ENCODE results near the gene GPR137. TPM values are rescaled to one million over a fixed set of nuclear protein-coding genes. Genes with fewer than 3 reads are reported as not detected.

GPR137 gene
- total and polyA plus RNA-seq, 9 of the 15 experiments (the other 6 are each of a cell fraction or from before 2014, with no cell fraction given) = 0.32 to 26.7 (median 10.7) TPM

DNA sequence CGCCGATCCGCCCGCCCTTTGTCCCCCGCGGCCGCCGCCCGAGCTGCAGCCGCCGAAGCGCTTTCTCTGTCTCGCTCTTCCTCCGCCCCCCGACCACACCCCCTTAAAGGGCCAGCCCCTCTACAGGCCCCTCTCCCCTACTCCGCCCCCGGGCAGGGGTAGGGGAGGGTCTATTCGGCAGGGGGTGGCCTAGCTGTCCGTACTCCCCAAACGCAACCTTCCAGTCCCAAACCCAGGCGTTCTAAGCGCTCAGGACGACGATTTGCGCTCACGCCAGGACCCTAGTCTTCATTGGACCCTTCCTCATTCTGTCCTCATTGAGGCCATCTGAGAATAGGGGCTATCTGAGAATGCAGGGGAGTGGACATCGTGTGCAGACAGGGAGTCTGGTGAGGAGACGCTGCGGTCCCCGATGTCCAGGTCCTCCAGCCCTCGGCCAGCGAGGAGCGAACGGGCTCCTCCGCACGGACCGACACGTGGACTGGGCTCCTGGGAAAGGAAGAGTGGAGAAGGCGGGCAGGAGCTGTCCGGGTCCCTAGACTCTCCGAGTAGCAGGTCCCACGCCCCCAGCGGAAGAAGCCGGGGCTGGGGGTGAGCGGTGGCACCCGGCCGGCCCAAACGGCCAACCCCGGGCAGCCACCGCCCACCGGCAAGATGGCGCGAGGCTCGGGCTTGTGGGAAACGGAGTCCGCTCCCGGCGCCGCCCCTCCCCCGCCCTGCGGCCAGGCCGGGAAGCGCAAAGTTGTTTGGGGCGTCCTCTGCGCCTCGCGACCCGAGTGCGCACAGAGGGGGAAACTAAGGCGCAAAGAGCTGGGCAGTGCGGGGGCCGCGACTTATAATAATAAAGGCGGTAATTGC lies 38.5 kb upstream of the GPR137 start, which contains the start of gene PPP1R14B (continued):
- TF ChIP-seq, protein P1, sequence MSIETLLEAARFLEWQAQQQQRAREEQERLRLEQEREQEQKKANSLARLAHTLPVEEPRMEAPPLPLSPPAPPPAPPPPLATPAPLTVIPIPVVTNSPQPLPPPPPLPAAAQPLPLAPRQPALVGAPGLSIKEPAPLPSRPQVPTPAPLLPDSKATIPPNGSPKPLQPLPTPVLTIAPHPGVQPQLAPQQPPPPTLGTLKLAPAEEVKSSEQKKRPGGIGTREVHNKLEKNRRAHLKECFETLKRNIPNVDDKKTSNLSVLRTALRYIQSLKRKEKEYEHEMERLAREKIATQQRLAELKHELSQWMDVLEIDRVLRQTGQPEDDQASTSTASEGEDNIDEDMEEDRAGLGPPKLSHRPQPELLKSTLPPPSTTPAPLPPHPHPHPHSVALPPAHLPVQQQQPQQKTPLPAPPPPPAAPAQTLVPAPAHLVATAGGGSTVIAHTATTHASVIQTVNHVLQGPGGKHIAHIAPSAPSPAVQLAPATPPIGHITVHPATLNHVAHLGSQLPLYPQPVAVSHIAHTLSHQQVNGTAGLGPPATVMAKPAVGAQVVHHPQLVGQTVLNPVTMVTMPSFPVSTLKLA (conservative IDR thresholded peaks at IDR 0.05) = peak; percentile 94 to 96
- TF ChIP-seq CBFA2T3 (IDR thresholded peaks at IDR 0.05) (no peak), SRF (CRISPR knock-in tag; IDR thresholded peaks at IDR 0.05) (peak in 1 of 2 experiments; percentile 72; a peak in 1 of 4 replicates), CBFB (CRISPR knock-in tag; IDR thresholded peaks at IDR 0.05) (peak; percentile 94), ZNF507 (tag; conservative IDR thresholded peaks at IDR 0.05) (no peak), PHB (CRISPR knock-in tag; IDR thresholded peaks at IDR 0.05) (no peak), SMAD4 (CRISPR knock-in tag; conservative IDR thresholded peaks at IDR 0.05) (0 out of 2 replicates have a peak, but pooled peaks have one; percentile 67), PPARD (CRISPR knock-in tag; IDR thresholded peaks at IDR 0.05) (no peak), BRF1 (IDR thresholded peaks at IDR 0.05; ENCODE audit: borderline replicate concordance, extremely low read depth, insufficient read length) (no peak), NCOA1 (IDR thresholded peaks at IDR 0.05; ENCODE audit: low read depth) (peak; percentile 58; the same call in 1 of the 2 replicates), ARNT (IDR thresholded peaks at IDR 0.05) (peak; percentile 39 to 65; a peak in 1 of 4 replicates), HIVEP1 (CRISPR knock-in tag; IDR thresholded peaks at IDR 0.05) (no peak), ZNF77 (CRISPR knock-in tag; IDR thresholded peaks at IDR 0.05) (no peak)
- TF ChIP-seq, protein P2, sequence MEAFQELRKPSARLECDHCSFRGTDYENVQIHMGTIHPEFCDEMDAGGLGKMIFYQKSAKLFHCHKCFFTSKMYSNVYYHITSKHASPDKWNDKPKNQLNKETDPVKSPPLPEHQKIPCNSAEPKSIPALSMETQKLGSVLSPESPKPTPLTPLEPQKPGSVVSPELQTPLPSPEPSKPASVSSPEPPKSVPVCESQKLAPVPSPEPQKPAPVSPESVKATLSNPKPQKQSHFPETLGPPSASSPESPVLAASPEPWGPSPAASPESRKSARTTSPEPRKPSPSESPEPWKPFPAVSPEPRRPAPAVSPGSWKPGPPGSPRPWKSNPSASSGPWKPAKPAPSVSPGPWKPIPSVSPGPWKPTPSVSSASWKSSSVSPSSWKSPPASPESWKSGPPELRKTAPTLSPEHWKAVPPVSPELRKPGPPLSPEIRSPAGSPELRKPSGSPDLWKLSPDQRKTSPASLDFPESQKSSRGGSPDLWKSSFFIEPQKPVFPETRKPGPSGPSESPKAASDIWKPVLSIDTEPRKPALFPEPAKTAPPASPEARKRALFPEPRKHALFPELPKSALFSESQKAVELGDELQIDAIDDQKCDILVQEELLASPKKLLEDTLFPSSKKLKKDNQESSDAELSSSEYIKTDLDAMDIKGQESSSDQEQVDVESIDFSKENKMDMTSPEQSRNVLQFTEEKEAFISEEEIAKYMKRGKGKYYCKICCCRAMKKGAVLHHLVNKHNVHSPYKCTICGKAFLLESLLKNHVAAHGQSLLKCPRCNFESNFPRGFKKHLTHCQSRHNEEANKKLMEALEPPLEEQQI (IDR thresholded peaks at IDR 0.05) = no peak
- TF ChIP-seq, protein P3, sequence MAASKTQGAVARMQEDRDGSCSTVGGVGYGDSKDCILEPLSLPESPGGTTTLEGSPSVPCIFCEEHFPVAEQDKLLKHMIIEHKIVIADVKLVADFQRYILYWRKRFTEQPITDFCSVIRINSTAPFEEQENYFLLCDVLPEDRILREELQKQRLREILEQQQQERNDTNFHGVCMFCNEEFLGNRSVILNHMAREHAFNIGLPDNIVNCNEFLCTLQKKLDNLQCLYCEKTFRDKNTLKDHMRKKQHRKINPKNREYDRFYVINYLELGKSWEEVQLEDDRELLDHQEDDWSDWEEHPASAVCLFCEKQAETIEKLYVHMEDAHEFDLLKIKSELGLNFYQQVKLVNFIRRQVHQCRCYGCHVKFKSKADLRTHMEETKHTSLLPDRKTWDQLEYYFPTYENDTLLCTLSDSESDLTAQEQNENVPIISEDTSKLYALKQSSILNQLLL (CRISPR knock-in tag; IDR thresholded peaks at IDR 0.05; ENCODE audit: borderline replicate concordance) = no peak
- TF ChIP-seq, protein P4, sequence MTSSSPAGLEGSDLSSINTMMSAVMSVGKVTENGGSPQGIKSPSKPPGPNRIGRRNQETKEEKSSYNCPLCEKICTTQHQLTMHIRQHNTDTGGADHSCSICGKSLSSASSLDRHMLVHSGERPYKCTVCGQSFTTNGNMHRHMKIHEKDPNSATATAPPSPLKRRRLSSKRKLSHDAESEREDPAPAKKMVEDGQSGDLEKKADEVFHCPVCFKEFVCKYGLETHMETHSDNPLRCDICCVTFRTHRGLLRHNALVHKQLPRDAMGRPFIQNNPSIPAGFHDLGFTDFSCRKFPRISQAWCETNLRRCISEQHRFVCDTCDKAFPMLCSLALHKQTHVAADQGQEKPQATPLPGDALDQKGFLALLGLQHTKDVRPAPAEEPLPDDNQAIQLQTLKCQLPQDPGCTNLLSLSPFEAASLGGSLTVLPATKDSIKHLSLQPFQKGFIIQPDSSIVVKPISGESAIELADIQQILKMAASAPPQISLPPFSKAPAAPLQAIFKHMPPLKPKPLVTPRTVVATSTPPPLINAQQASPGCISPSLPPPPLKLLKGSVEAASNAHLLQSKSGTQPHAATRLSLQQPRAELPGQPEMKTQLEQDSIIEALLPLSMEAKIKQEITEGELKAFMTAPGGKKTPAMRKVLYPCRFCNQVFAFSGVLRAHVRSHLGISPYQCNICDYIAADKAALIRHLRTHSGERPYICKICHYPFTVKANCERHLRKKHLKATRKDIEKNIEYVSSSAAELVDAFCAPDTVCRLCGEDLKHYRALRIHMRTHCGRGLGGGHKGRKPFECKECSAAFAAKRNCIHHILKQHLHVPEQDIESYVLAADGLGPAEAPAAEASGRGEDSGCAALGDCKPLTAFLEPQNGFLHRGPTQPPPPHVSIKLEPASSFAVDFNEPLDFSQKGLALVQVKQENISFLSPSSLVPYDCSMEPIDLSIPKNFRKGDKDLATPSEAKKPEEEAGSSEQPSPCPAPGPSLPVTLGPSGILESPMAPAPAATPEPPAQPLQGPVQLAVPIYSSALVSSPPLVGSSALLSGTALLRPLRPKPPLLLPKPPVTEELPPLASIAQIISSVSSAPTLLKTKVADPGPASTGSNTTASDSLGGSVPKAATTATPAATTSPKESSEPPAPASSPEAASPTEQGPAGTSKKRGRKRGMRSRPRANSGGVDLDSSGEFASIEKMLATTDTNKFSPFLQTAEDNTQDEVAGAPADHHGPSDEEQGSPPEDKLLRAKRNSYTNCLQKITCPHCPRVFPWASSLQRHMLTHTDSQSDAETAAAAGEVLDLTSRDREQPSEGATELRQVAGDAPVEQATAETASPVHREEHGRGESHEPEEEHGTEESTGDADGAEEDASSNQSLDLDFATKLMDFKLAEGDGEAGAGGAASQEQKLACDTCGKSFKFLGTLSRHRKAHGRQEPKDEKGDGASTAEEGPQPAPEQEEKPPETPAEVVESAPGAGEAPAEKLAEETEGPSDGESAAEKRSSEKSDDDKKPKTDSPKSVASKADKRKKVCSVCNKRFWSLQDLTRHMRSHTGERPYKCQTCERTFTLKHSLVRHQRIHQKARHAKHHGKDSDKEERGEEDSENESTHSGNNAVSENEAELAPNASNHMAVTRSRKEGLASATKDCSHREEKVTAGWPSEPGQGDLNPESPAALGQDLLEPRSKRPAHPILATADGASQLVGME (CRISPR knock-in tag; IDR thresholded peaks at IDR 0.05) = 0 out of 2 replicates have a peak, but pooled peaks have one; percentile 28
